Endothelial cell (in vitro differentiated cells): ENCODE data around the gene TCAIM. TPM values are rescaled to one million over a fixed set of nuclear protein-coding genes. Genes with fewer than 3 reads are reported as not detected.

Source experiments
- DNase-seq: peaks from one replicate; pipeline ENCODE4 v3.0.0; 2021; ENCODE audit warnings: low spot score
- H3K27ac Mint-ChIP-seq: one replicate; pipeline ENCODE4 v1.8.0; 2021; ENCODE audit warnings: mixed read lengths, inconsistent platforms; ENCODE audit not compliant: unreplicated experiment
- H3K27me3 Mint-ChIP-seq: one replicate; pipeline ENCODE4 v1.8.0; 2021; ENCODE audit warnings: mild to moderate bottlenecking, moderate library complexity, mixed read lengths, inconsistent platforms; ENCODE audit not compliant: unreplicated experiment
- H3K36me3 Mint-ChIP-seq: one replicate; pipeline ENCODE4 v1.8.0; 2021; ENCODE audit warnings: mild to moderate bottlenecking, low read depth, mixed read lengths, inconsistent platforms; ENCODE audit not compliant: unreplicated experiment
- H3K4me1 Mint-ChIP-seq: one replicate; pipeline ENCODE4 v1.8.0; 2021; ENCODE audit warnings: mild to moderate bottlenecking, mixed read lengths, inconsistent platforms; ENCODE audit not compliant: unreplicated experiment
- H3K4me3 Mint-ChIP-seq: one replicate; pipeline ENCODE4 v1.8.0; 2021; ENCODE audit warnings: mild to moderate bottlenecking, mixed read lengths, inconsistent platforms; ENCODE audit not compliant: unreplicated experiment
- H3K9me3 Mint-ChIP-seq: one replicate; pipeline ENCODE4 v1.8.0; 2021; ENCODE audit warnings: mixed read lengths, inconsistent platforms; ENCODE audit not compliant: unreplicated experiment
- CTCF ChIP-seq: fragments of 200-600 bp; sonication (generic); IDR thresholded peaks from one replicate; pipeline ENCODE4 v1.5.0; 2021; ENCODE audit warnings: antibody characterized with exemption; ENCODE audit not compliant: unreplicated experiment
- total RNA-seq: library from RNA; stranded (reverse); fragmentation: NEBNext Ultra II Directional; extraction: Animal tissue kit (Norgen Biotek cat#: 25700); gene quantifications from one replicate; pipeline ENCODE4 v1.2.1, GENCODE V29; 2021; ENCODE audit not compliant: unreplicated experiment

The TCAIM gene
- total RNA-seq, 1 donor from 2014 or later = 20.5 TPM

GRCh38 chr3:44353355-44353924, 14.9 kb downstream of the TCAIM start:
- H3K9me3 Mint-ChIP-seq = no peaks in the 10 kb centered on the region
- no peak for TF ChIP-seq CTCF
- no peaks in the 10 kb centered on the region for H3K27me3 Mint-ChIP-seq
- DNase-seq = no peak
- H3K4me1 Mint-ChIP-seq = peaks cover 8% of the 10 kb centered on the region
- no peak overlapping the region for H3K27ac Mint-ChIP-seq
- peaks cover 8% of the 10 kb centered on the region for H3K36me3 Mint-ChIP-seq
- H3K4me3 Mint-ChIP-seq = no peak overlapping the region

- no peak overlapping the region for H3K27ac Mint-ChIP-seq
Observed at GRCh38 chr3:44355362-44356033, 16.9 kb downstream of the TCAIM start.

GRCh38 chr3:44359146-44359751, 20.7 kb downstream of the TCAIM start:
- Mint-ChIP-seq H3K27ac (no peak overlapping the region), H3K27me3 (no peaks in the 10 kb centered on the region), H3K4me3 (no peak overlapping the region), H3K4me1 (peaks cover 15% of the 10 kb centered on the region), H3K36me3 (peaks cover 3% of the 10 kb centered on the region), H3K9me3 (no peaks in the 10 kb centered on the region)
- no peak for DNase-seq
- no peak for TF ChIP-seq CTCF

More at GRCh38 chr3:44355362-44356033, 16.9 kb downstream of the TCAIM start:
- Mint-ChIP-seq H3K27me3 (no peaks in the 10 kb centered on the region), H3K4me1 (peaks cover 15% of the 10 kb centered on the region), H3K4me3 (no peak overlapping the region), H3K9me3 (no peaks in the 10 kb centered on the region), H3K36me3 (peaks cover 3% of the 10 kb centered on the region)
- TF ChIP-seq CTCF = no peak
- no peak for DNase-seq

GRCh38 chr3:44363591-44363990, 25.0 kb downstream of the TCAIM start:
- no peak overlapping the region for H3K4me3 Mint-ChIP-seq
- H3K27ac Mint-ChIP-seq = no peak overlapping the region
- H3K4me1 Mint-ChIP-seq = peaks cover 11% of the 10 kb centered on the region
- H3K27me3 Mint-ChIP-seq = no peaks in the 10 kb centered on the region
- no peaks in the 10 kb centered on the region for H3K9me3 Mint-ChIP-seq
- no peak for TF ChIP-seq CTCF
- H3K36me3 Mint-ChIP-seq = no peaks in the 10 kb centered on the region
- DNase-seq = no peak

GRCh38 chr3:44365952-44366351, 27.4 kb downstream of the TCAIM start:
- Mint-ChIP-seq H3K27me3 (no peaks in the 10 kb centered on the region), H3K27ac (no peak overlapping the region), H3K4me3 (no peak overlapping the region), H3K9me3 (no peaks in the 10 kb centered on the region), H3K36me3 (no peaks in the 10 kb centered on the region), H3K4me1 (no peaks in the 10 kb centered on the region)
- DNase-seq = no peak
- TF ChIP-seq CTCF = no peak
